GM18517 (cell line): ENCODE results near the gene SPDYC.
"Not testable (repeated sequence)": the region's sequence is repeated elsewhere in the genome, so short reads cannot be mapped to it uniquely, and the experiment has no call there.

Experiments used
- ATAC-seq: cut with Tn5 transposase; IDR thresholded peaks from one replicate; pipeline ENCODE4 v1.9.1; 2021; ENCODE audit warnings: mild to moderate bottlenecking, moderate library complexity; ENCODE audit not compliant: unreplicated experiment

SPDYC gene

DNA sequence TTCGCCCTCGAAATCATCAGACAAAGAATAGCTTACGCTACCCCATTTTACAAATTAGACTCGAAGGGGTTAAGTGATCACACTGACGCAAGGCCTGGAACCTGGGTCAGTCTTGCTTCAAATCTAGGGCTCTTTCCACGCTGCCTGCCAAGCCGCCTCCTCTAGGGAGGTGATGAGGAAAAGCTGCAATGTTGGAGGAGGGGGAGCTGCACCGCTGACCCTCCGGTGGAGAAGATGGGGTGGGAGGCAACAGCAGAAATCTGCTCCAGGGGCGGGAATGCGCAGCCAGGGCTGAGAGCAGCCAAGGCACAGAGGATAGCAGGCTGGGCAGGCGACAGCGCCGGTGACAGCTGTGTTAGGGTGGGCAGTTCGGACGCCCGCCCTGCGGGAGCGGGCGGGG lies 36.3 kb upstream of the SPDYC start:
- ATAC-seq, result no peak

- peak; percentile 49 for ATAC-seq
Measured at GRCh38 chr11:65134240-65134951, 35.6 kb upstream of the SPDYC start, which contains the start of gene SYVN1. Gene SYVN1, minus strand, starts transcription at chr11:65134519. Its CDS starts 918 bp downstream, at chr11:65133601.

DNA sequence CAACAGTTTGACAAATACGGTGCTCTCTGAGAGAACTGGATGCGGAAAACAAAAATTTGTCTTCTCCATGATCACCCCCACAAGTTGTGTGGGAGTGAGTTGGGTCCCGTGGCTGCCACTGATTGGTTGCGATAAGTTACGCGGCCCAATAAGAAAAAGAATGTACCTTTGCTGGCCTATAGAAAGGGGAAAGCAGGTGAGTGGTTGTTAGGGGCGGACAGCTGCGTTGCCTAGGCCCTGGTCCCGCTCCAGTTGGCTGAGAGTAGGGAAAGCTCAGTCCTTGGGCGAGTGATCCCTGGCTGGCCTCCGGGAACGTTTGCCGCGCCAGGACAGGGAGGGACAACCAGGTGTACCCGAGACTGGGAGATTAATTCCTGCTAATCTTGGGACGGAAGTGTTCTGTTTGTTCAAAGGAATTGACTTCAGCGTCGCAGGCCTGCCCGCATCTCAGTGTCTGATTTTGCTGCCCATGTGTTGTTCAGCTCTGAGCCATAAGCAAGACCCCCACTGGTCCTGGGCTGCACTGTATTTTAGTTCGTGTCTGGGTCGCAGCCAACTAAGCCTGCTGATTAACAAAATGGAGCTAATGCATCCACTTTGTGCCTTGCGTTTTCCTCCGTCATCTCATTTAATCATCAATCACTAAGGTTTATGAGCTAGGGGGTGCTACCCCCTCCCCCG lies 34.9 kb upstream of the SPDYC start:
- ATAC-seq, result peak; percentile 66

- no peak for ATAC-seq
Measured at GRCh38 chr11:65135633-65136145, 34.3 kb upstream of the SPDYC start.

- no peak for ATAC-seq
Measured at GRCh38 chr11:65136515-65137096, 33.4 kb upstream of the SPDYC start.

DNA sequence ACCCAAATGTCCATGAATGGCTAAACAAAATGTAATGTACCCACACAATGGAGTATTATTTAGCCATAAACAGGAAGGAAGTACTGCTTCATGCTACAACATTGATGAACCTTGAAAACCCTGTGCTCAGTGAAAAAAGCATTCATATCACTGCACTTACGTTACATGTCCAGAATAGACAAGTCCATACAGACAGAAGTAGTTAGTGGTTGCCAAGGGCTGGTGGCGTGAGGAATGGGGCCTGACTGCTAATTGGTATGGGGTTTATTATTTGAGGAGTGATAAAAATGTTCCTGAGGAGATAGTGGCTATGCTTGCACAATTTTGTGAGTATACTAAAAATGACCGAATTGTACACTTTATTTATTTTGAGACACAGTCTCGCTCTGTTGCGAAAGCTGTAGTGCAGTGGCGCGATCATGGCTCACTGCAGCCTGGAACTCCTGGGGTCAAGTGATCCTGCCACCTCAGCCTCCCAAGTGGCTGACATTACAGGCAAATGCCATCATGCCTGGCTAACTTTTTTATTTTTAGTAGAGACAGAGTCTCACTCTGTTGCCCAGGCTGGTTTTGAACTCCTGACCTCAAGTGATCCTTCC lies 28.0 kb upstream of the SPDYC start:
- no peak for ATAC-seq

GRCh38 chr11:65147352-65148075 lies 22.5 kb upstream of the SPDYC start:
- ATAC-seq, result no peak

GRCh38 chr11:65148657-65149056 lies 21.4 kb upstream of the SPDYC start:
- no peak for ATAC-seq

GRCh38 chr11:65150131-65150508 lies 19.9 kb upstream of the SPDYC start:
- not testable (repeated sequence) for ATAC-seq

DNA sequence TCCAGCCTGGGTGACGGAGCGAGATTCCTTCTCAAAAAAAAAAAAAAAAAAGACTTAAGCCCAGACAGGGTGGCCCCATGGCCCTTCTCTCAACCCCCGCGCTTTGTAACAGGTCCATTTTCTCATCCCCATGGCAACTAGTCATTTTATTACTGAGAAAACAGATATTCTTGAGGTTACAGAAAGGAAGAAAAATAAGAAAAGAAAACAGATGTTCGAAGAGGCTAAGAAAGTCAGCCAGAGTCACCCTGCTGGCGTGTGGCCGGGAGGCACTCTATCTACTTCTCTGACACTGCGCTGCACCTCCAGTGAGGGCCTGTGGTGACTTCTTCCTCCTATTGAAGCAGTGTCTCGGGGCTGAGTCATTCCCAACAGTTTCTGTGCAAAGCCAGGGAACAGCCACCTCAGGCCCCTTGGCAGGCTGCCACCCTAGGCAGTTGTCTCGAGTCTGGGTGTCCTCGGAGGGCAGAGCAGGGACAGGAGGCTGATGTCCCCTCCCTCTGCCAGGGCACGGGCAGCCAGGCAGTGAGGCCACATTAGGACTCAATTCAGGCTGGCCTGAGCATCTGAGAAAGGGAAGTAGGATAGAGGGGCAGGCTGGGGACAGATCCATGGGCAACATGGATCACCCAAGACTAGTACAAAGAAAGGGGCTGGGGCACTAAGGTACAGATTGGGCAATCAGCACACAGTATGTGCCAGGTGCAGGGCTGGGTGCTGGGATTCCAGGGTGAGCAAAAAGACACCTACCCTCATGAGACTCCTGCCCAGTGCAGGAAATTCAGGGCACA lies 19.3 kb upstream of the SPDYC start:
- ATAC-seq, result no peak

DNA sequence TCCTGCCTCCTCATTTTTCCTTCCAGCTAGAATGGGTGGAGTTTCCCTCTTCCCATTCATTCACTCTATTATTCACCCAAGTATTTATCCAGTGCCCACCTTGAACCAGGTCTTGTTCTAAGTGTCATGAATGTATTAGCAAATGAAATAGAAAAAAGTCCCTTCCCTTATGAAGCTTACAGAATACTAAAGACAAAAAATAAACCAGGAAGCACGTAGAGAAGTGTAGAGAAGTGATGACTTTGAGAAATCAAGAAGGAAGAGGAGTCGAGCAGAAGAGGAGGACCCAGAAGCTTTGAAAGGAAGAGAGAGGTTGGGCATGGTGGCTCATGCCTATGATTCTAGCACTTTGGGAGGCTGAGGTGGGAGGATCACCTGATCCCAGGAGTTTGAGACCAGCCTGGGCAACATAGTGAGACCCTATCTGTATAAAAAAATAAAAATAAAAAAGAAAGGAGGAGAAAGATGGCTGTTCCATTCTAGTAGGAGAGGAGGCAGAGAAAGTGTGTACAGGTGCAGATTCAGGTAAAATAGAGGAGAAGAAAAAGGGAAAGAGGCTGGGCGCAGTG lies 18.6 kb upstream of the SPDYC start:
- no peak for ATAC-seq

GRCh38 chr11:65152122-65152521 lies 17.9 kb upstream of the SPDYC start:
- ATAC-seq, result no peak

DNA sequence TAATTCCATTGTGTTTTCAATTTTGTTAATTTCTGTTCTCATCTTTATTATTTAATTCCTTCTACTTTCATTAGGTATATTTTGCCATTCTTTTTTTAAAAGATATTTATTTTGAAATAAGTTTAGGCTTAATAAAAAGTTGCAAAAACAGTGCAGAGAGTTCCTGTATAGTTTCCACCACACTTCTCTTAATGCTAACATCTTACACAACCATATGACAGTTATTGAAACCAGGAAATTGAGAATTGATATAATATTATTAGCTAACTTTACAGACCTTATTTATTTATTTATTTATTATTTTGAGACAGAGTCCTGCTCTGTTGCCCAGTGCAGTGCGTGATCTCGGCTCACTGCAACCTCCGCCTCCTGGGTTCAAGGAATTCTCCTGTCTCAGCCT lies 13.8 kb upstream of the SPDYC start:
- no peak for ATAC-seq

DNA sequence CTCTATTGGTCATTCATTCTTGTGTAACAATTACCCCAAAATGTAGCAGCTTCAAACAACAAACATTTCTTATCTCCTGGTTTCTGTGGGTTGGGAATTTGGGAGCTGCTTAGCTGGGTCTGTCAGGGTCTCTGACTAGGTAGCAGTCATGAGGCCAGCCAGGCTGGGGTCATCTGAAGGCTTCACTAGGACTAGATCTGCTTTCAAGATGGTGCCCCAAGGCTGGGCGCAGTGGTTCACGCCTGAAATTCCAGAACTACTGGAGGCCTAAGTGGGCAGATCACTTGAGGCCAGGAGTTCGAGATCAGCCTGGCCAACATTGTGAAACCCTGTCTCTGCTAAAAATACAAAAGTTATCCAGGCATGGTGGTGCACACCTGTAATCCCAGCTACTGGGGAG lies 13.1 kb upstream of the SPDYC start:
- no peak for ATAC-seq

DNA sequence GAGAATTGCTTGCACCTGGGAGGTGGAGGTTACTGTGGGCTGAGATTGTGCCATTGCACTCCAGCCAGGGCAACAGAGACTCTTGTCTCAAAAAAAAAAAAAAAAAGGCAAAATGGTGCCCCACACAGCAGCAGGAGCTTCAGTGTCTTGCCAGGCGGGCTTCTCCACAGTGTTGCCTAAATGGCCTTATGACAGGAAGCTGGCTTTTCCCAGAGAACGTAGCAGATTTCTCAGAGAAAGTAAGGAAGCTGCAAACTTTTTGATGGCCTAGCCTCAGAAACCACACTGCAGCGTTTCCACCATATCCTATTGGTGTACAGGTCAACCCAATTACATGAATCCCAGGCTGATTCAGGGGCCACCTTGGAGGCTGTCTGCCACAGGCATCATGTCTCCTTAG lies 12.7 kb upstream of the SPDYC start:
- no peak for ATAC-seq

- ATAC-seq, result peak; percentile 77
Measured at GRCh38 chr11:65159012-65159411, 11.0 kb upstream of the SPDYC start.

DNA sequence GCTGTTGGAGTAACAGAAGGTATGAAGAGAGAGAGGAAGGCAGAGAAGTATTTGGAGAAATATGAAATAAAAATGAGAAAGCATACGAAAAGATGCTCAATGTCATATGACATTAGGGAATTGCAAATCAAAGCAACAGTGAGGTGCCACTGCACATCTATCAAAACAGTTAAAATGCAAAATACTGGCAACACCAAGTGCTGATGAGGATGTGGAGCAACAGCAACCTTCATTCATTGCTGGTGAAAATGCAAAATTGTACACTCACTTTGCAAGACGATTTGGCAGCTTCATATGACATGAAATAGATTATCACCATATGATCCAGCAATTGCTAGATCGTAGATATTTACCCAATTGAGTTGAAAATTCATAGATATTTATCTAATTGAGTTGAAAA lies 9.4 kb upstream of the SPDYC start:
- ATAC-seq, result no peak

- no peak for ATAC-seq
Measured at GRCh38 chr11:65163684-65164083, 6.3 kb upstream of the SPDYC start.

GRCh38 chr11:65165410-65166317 lies 4.4 kb upstream of the SPDYC start:
- no peak for ATAC-seq
